SK-N-SH treated with all-trans-retinoic acid at 6 μM for 48 hours (cell line): Measurements from ENCODE around the gene ING3.

Experiments
- ATAC-seq: fragments of 200-7000 bp; cut with Tn5 transposase; 3 replicates; pipeline ENCODE4 v1.9.1; 2020; ENCODE audit warnings: mild to moderate bottlenecking, moderate library complexity
- ARNTL ChIP-seq: fragments of 450-650 bp; formaldehyde crosslinking; IDR thresholded peaks from 2 replicates; pipeline ENCODE4 v1.5.0; 2020; ENCODE audit warnings: low read depth, mild to moderate bottlenecking, moderate library complexity, borderline replicate concordance
- BACH2 ChIP-seq: fragments of 250-450 bp; sonication (Bioruptor Pico); IDR thresholded peaks from 2 replicates; pipeline ENCODE4 v1.9.0; 2021; ENCODE audit warnings: mild to moderate bottlenecking, borderline replicate concordance
- CSDC2 ChIP-seq: fragments of 250-450 bp; sonication (Bioruptor Pico); IDR thresholded peaks from 2 replicates; pipeline ENCODE4 v1.5.0; 2020; ENCODE audit warnings: mild to moderate bottlenecking, moderate library complexity
- ESRRG ChIP-seq: fragments of 250-450 bp; sonication (Bioruptor Pico); IDR thresholded peaks from 2 replicates; pipeline ENCODE4 v1.6.1; 2021; ENCODE audit warnings: mild to moderate bottlenecking
- GLIS3 ChIP-seq: fragments of 250-450 bp; sonication (Bioruptor Pico); IDR thresholded peaks from 2 replicates; pipeline ENCODE4 v1.5.0; 2020; ENCODE audit warnings: mild to moderate bottlenecking, moderate library complexity
- ISL1 ChIP-seq: fragments of 250-450 bp; sonication (Bioruptor Pico); IDR thresholded peaks from 2 replicates; pipeline ENCODE4 v2.1.2; 2022; ENCODE audit warnings: mild to moderate bottlenecking, moderate library complexity
- OSR1 ChIP-seq: fragments of 250-450 bp; sonication (Bioruptor Pico); IDR thresholded peaks from 2 replicates; pipeline ENCODE4 v1.8.0; 2022; ENCODE audit warnings: moderate library complexity, mild to moderate bottlenecking, inconsistent platforms
- PPARA ChIP-seq: fragments of 250-450 bp; sonication (Bioruptor Pico); IDR thresholded peaks from 2 replicates; pipeline ENCODE4 v1.5.0; 2020; ENCODE audit warnings: mild to moderate bottlenecking, borderline replicate concordance
- RARB ChIP-seq: fragments of 250-450 bp; sonication (Bioruptor Pico); IDR thresholded peaks from 2 replicates; pipeline ENCODE4 v1.8.0; 2021; ENCODE audit warnings: mild to moderate bottlenecking, moderate library complexity
- SNAI2 ChIP-seq: fragments of 250-450 bp; sonication (Bioruptor Pico); IDR thresholded peaks from 2 replicates; pipeline ENCODE4 v1.5.0; 2020; ENCODE audit warnings: mild to moderate bottlenecking, moderate library complexity
- TCF4 ChIP-seq: fragments of 250-450 bp; sonication (Bioruptor Pico); IDR thresholded peaks from 2 replicates; pipeline ENCODE4 v1.8.0; 2021; ENCODE audit warnings: mild to moderate bottlenecking, moderate library complexity, borderline replicate concordance
- TOX ChIP-seq: fragments of 250-450 bp; sonication (Bioruptor Pico); IDR thresholded peaks from 2 replicates; pipeline ENCODE4 v1.8.0; 2021; ENCODE audit warnings: mild to moderate bottlenecking, moderate library complexity, borderline replicate concordance
- ZC3H10 ChIP-seq: fragments of 250-450 bp; sonication (Bioruptor Pico); IDR thresholded peaks from 2 replicates; pipeline ENCODE4 v1.5.1; 2021; ENCODE audit warnings: mild to moderate bottlenecking, moderate library complexity
- ZFP3 ChIP-seq: fragments of 250-450 bp; sonication (Bioruptor Pico); IDR thresholded peaks from 2 replicates; pipeline ENCODE4 v1.5.0; 2020; ENCODE audit warnings: mild to moderate bottlenecking, moderate library complexity
- ZFP30 ChIP-seq: fragments of 450-650 bp; formaldehyde crosslinking; IDR thresholded peaks from 2 replicates; pipeline ENCODE4 v1.5.0; 2022; ENCODE audit warnings: mild to moderate bottlenecking, moderate library complexity
- ZNF565 ChIP-seq: fragments of 450-650 bp; formaldehyde crosslinking; conservative IDR thresholded peaks from 2 replicates; pipeline ENCODE4 v1.5.0; 2020; ENCODE audit warnings: low read depth, mild to moderate bottlenecking, moderate library complexity
- ZNF70 ChIP-seq: fragments of 450-650 bp; formaldehyde crosslinking; IDR thresholded peaks from 2 replicates; pipeline ENCODE4 v1.5.0; 2020; ENCODE audit warnings: mild to moderate bottlenecking, moderate library complexity
- ZNF8 ChIP-seq: fragments of 450-650 bp; formaldehyde crosslinking; IDR thresholded peaks from 2 replicates; pipeline ENCODE4 v1.5.0; 2020; ENCODE audit warnings: mild to moderate bottlenecking, moderate library complexity
- TF ChIP-seq, protein P1 (sequence below): fragments of 250-450 bp; sonication (Bioruptor Pico); IDR thresholded peaks from 2 replicates; pipeline ENCODE4 v1.5.1; 2021; ENCODE audit warnings: mild to moderate bottlenecking, moderate library complexity
- TF ChIP-seq, protein P2 (sequence below): fragments of 250-450 bp; sonication (Bioruptor Pico); IDR thresholded peaks from 2 replicates; pipeline ENCODE4 v1.8.0; 2021; ENCODE audit warnings: low read depth, mild to moderate bottlenecking, moderate library complexity, borderline replicate concordance
- TF ChIP-seq, protein P3 (sequence below): fragments of 250-450 bp; sonication (Bioruptor Pico); IDR thresholded peaks from 2 replicates; pipeline ENCODE4 v1.8.0; 2020; ENCODE audit warnings: mild to moderate bottlenecking, moderate library complexity, borderline replicate concordance
- TF ChIP-seq, protein P4 (sequence below): fragments of 250-450 bp; sonication (Bioruptor Pico); IDR thresholded peaks from 2 replicates; pipeline ENCODE4 v1.5.0; 2020; ENCODE audit warnings: mild to moderate bottlenecking, moderate library complexity
- TF ChIP-seq, protein P5 (sequence below): fragments of 250-450 bp; sonication (Bioruptor Pico); IDR thresholded peaks from 2 replicates; pipeline ENCODE4 v1.5.1; 2020; ENCODE audit warnings: low read depth, mild to moderate bottlenecking, moderate library complexity

Gene ING3

GRCh38 chr7:121019018-121019417 lies 68.4 kb downstream of the ING3 start:
- ATAC-seq = no peak
- TF ChIP-seq, protein P1, sequence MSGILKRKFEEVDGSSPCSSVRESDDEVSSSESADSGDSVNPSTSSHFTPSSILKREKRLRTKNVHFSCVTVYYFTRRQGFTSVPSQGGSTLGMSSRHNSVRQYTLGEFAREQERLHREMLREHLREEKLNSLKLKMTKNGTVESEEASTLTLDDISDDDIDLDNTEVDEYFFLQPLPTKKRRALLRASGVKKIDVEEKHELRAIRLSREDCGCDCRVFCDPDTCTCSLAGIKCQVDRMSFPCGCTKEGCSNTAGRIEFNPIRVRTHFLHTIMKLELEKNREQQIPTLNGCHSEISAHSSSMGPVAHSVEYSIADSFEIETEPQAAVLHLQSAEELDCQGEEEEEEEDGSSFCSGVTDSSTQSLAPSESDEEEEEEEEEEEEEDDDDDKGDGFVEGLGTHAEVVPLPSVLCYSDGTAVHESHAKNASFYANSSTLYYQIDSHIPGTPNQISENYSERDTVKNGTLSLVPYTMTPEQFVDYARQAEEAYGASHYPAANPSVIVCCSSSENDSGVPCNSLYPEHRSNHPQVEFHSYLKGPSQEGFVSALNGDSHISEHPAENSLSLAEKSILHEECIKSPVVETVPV = no peak
- TF ChIP-seq SNAI2 (CRISPR knock-in tag) (no peak), BACH2 (CRISPR knock-in tag) (no peak), ESRRG (no peak), ARNTL (CRISPR knock-in tag) (no peak), ZNF565 (CRISPR knock-in tag) (no peak), ZFP30 (CRISPR knock-in tag) (no peak), ZNF70 (CRISPR knock-in tag) (no peak), OSR1 (CRISPR knock-in tag) (no peak), PPARA (no peak), CSDC2 (CRISPR knock-in tag) (no peak), GLIS3 (no peak), TOX (CRISPR knock-in tag) (no peak), ISL1 (no peak), TCF4 (no peak), ZFP3 (CRISPR knock-in tag) (no peak), RARB (CRISPR knock-in tag) (no peak)
- TF ChIP-seq, protein P2, sequence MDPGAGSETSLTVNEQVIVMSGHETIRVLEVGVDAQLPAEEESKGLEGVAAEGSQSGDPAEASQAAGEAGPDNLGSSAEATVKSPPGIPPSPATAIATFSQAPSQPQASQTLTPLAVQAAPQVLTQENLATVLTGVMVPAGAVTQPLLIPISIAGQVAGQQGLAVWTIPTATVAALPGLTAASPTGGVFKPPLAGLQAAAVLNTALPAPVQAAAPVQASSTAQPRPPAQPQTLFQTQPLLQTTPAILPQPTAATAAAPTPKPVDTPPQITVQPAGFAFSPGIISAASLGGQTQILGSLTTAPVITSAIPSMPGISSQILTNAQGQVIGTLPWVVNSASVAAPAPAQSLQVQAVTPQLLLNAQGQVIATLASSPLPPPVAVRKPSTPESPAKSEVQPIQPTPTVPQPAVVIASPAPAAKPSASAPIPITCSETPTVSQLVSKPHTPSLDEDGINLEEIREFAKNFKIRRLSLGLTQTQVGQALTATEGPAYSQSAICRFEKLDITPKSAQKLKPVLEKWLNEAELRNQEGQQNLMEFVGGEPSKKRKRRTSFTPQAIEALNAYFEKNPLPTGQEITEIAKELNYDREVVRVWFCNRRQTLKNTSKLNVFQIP (CRISPR knock-in tag) = no peak
- TF ChIP-seq, protein P3, sequence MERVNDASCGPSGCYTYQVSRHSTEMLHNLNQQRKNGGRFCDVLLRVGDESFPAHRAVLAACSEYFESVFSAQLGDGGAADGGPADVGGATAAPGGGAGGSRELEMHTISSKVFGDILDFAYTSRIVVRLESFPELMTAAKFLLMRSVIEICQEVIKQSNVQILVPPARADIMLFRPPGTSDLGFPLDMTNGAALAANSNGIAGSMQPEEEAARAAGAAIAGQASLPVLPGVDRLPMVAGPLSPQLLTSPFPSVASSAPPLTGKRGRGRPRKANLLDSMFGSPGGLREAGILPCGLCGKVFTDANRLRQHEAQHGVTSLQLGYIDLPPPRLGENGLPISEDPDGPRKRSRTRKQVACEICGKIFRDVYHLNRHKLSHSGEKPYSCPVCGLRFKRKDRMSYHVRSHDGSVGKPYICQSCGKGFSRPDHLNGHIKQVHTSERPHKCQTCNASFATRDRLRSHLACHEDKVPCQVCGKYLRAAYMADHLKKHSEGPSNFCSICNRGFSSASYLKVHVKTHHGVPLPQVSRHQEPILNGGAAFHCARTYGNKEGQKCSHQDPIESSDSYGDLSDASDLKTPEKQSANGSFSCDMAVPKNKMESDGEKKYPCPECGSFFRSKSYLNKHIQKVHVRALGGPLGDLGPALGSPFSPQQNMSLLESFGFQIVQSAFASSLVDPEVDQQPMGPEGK = no peak
- TF ChIP-seq, protein P4, sequence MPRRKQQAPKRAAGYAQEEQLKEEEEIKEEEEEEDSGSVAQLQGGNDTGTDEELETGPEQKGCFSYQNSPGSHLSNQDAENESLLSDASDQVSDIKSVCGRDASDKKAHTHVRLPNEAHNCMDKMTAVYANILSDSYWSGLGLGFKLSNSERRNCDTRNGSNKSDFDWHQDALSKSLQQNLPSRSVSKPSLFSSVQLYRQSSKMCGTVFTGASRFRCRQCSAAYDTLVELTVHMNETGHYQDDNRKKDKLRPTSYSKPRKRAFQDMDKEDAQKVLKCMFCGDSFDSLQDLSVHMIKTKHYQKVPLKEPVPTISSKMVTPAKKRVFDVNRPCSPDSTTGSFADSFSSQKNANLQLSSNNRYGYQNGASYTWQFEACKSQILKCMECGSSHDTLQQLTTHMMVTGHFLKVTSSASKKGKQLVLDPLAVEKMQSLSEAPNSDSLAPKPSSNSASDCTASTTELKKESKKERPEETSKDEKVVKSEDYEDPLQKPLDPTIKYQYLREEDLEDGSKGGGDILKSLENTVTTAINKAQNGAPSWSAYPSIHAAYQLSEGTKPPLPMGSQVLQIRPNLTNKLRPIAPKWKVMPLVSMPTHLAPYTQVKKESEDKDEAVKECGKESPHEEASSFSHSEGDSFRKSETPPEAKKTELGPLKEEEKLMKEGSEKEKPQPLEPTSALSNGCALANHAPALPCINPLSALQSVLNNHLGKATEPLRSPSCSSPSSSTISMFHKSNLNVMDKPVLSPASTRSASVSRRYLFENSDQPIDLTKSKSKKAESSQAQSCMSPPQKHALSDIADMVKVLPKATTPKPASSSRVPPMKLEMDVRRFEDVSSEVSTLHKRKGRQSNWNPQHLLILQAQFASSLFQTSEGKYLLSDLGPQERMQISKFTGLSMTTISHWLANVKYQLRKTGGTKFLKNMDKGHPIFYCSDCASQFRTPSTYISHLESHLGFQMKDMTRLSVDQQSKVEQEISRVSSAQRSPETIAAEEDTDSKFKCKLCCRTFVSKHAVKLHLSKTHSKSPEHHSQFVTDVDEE (CRISPR knock-in tag) = no peak

DNA sequence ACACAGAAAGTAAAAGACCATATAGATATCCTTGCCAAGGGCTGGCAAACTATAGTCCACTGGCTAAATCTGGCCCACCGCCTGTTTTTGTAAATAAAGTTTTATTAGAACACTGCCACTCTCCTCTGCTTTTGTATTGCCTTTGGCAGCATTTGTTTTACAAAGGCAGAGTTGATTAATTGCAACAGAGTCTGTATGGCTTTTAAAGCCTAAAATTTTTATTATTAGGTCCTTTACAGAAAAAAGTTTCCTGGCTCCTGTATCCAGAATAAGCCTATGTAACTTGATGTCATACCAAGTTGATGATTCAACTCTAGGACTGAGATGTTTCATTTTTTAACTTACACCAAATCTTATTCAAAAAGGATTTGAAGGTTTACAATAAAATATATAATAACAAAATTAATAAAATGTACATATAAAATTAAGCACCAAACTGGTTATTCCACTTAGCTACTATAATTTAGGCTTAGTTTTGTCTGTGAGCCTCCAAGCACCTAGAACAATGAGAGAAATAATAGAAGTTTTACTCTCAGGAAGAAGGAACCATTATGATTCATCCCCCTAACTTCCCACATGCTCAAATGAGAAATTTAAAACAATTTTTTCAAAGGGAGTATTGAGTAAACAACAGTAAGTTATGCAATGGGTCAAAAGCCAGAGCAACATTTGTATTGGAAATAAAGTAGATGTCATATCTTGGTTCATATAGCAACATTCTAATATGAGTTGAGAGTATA lies 69.8 kb downstream of the ING3 start:
- TF ChIP-seq ZNF8 (CRISPR knock-in tag) (no peak), PPARA (no peak), ZC3H10 (CRISPR knock-in tag) (no peak), ZNF70 (CRISPR knock-in tag) (no peak), CSDC2 (CRISPR knock-in tag) (no peak), BACH2 (CRISPR knock-in tag) (no peak)
- TF ChIP-seq, protein P5, sequence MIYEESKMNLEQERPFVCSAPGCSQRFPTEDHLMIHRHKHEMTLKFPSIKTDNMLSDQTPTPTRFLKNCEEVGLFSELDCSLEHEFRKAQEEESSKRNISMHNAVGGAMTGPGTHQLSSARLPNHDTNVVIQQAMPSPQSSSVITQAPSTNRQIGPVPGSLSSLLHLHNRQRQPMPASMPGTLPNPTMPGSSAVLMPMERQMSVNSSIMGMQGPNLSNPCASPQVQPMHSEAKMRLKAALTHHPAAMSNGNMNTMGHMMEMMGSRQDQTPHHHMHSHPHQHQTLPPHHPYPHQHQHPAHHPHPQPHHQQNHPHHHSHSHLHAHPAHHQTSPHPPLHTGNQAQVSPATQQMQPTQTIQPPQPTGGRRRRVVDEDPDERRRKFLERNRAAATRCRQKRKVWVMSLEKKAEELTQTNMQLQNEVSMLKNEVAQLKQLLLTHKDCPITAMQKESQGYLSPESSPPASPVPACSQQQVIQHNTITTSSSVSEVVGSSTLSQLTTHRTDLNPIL (CRISPR knock-in tag) = no peak
- TF ChIP-seq, protein P2 (CRISPR knock-in tag) = no peak
- TF ChIP-seq, protein P3 = no peak
- TF ChIP-seq, protein P4 (CRISPR knock-in tag) = no peak
- ATAC-seq = peak; percentile 49
